K562 (cell line): ENCODE results near the gene TMEM88. TPM values are rescaled to one million over a fixed set of nuclear protein-coding genes. Genes with fewer than 3 reads are reported as not detected.
A peak's percentile ranks its signal among the peaks of the same experiment; 100 is the strongest.

Source experiments
- BHLHE40 ChIP-seq: IDR thresholded peaks from 2 replicates; pipeline ENCODE4 v1.6.1; 2011; ENCODE audit warnings: low read length, improper control_type of control experiment
- CTCF ChIP-seq, 3 experiments: IDR thresholded peaks in 2 of 3; conservative IDR thresholded peaks in 1 of 3; 2 replicates each; pipeline ENCODE4 v1.5.1; 2011 to 2012; ENCODE audit warnings: low read length in 3 of 3, mild to moderate bottlenecking in 3 of 3, control low read depth in 2 of 3, improper control_type of control experiment in 1 of 3, inconsistent platforms in 1 of 3, low read depth in 1 of 3, mixed read lengths in 1 of 3, moderate library complexity in 1 of 3; ENCODE audit not compliant: insufficient read depth in 2 of 3
- E2F6 ChIP-seq, 2 experiments: IDR thresholded peaks; 2 replicates each; pipeline ENCODE4 v1.6.1; 2011; ENCODE audit warnings: borderline replicate concordance in 1 of 2, control low read depth in 1 of 2, low read depth in 1 of 2, low read length in 1 of 2, mild to moderate bottlenecking in 1 of 2, mixed read lengths in 1 of 2, moderate library complexity in 1 of 2; ENCODE audit not compliant: insufficient read depth in 1 of 2, insufficient read length in 1 of 2, poor library complexity in 1 of 2, severe bottlenecking in 1 of 2; ENCODE audit errors: extremely low read depth in 1 of 2
- UBTF ChIP-seq, 2 experiments: IDR thresholded peaks; 2 replicates each; pipeline ENCODE4 v1.6.1; 2012; ENCODE audit warnings: improper control_type of control experiment in 2 of 2, low read depth in 2 of 2, low read length in 2 of 2, borderline replicate concordance in 1 of 2
- ZNF592 ChIP-seq: fragments of 450-650 bp; IDR thresholded peaks from 2 replicates; pipeline ENCODE4 v1.6.1; 2017; ENCODE audit warnings: antibody characterized with exemption, mild to moderate bottlenecking
- polyA plus RNA-seq, 8 experiments: library from polyadenylated mRNA; depleted of rRNA in 4 of 8; stranded (reverse) in 5 of 8; unstranded in 3 of 8; fragments of >200 nt; fragmentation: Nextera tagmentation in 2 of 8; fragmentation: Illumina TruSeq in 1 of 8; extraction: Ambion mirVana in 2 of 8; extraction: Trizol in 1 of 8; gene quantifications; 2 replicates each; pipeline versions ENCODE4 v1.2.1 to v1.2.3, GENCODE V29; 2011 to 2014; ENCODE audit warnings: inconsistent platforms in 1 of 8, missing spikeins in 1 of 8
- total RNA-seq, 7 experiments: library from RNA; depleted of rRNA in 6 of 7; stranded (reverse); fragments of >200 nt in 6 of 7; fragmentation: Illumina TruSeq in 2 of 7; extraction: Trizol in 2 of 7; gene quantifications; 2 replicates each; pipeline versions ENCODE4 v1.2.1 to v1.2.3, GENCODE V29; 2011 to 2021; ENCODE audit warnings: low replicate concordance in 1 of 7

TMEM88 gene
- total and polyA plus RNA-seq, 9 of the 15 experiments (the other 6 are each of a cell fraction or from before 2014, with no cell fraction given) = 0.10 to 1.4 (median 0.36) TPM; not detected in 3

- no peak for TF ChIP-seq ZNF592
- peak; percentile 45; the same call in 1 of the 2 replicates for TF ChIP-seq BHLHE40
- 0 out of 4 replicates have a peak, but pooled peaks of 1 of the 2 experiments have one; percentile 62 for TF ChIP-seq UBTF (IDR thresholded peaks at IDR 0.05; ENCODE audit: borderline replicate concordance in 1 of 2, low read depth in 2 of 2, low read length in 2 of 2)
- peak in 1 of 2 experiments; percentile 15 for TF ChIP-seq E2F6 (IDR thresholded peaks at IDR 0.05; ENCODE audit: borderline replicate concordance in 1 of 2, extremely low read depth in 1 of 2, insufficient read depth in 1 of 2, insufficient read length in 1 of 2, low read depth in 1 of 2, low read length in 1 of 2, poor library complexity in 1 of 2, severe bottlenecking in 1 of 2)
- TF ChIP-seq CTCF (IDR thresholded peaks at IDR 0.05 in 2 of 3, conservative IDR thresholded peaks at IDR 0.05 in 1 of 3; ENCODE audit: insufficient read depth in 2 of 3, low read depth in 1 of 3, low read length in 3 of 3) = peak; percentile 52 to 62 (median 57); a peak in 5 of 6 replicates
- TF ChIP-seq, all 486 proteins: peak for 7
Measured at GRCh38 chr17:7858522-7858810, 3.6 kb downstream of the TMEM88 start (continued).
